ENCODE results near the gene RHO. TPM values are rescaled to one million over a fixed set of nuclear protein-coding genes. Genes with fewer than 3 reads are reported as not detected.
"Not testable (repeated sequence)": the region's sequence is repeated elsewhere in the genome, so short reads cannot be mapped to it uniquely, and the experiment has no call there.

Gene RHO
- total RNA-seq, 1 donor from 2014 or later: not detected

GRCh38 chr3:129491794-129492193, 36.6 kb upstream of the RHO start:
- Mint-ChIP-seq H3K4me1 (peaks cover 2% of the 10 kb centered on the region), H3K27me3 (no peaks in the 10 kb centered on the region), H3K4me3 (no peak overlapping the region), H3K36me3 (ENCODE audit: low read depth) (no peaks in the 10 kb centered on the region), H3K9me3 (no peaks in the 10 kb centered on the region), H3K27ac (no peak overlapping the region)
- intact Hi-C loops (cut with micrococcal nuclease): loop anchor here (5.0 to 10.0 kb wide), 2 partner anchors 113 to 506 kb away; partner anchors contain the start of gene PLXND1
- DNase-seq: no peak

GRCh38 chr3:129492691-129493090, 35.7 kb upstream of the RHO start:
- Mint-ChIP-seq H3K4me1 (peaks cover 2% of the 10 kb centered on the region), H3K27me3 (no peaks in the 10 kb centered on the region), H3K36me3 (ENCODE audit: low read depth) (no peaks in the 10 kb centered on the region), H3K4me3 (no peak overlapping the region), H3K9me3 (no peaks in the 10 kb centered on the region), H3K27ac (no peak overlapping the region)
- no peak for DNase-seq
- intact Hi-C loops (cut with micrococcal nuclease): loop anchor here (5.0 to 10.0 kb wide), 2 partner anchors 112 to 505 kb away; partner anchors contain the start of gene PLXND1

GRCh38 chr3:129493206-129493605, 35.2 kb upstream of the RHO start:
- H3K4me1 Mint-ChIP-seq: peaks cover 2% of the 10 kb centered on the region
- intact Hi-C loops (cut with micrococcal nuclease): loop anchor here (5.0 to 10.0 kb wide), 2 partner anchors 112 to 504 kb away; partner anchors contain the start of gene PLXND1
- H3K27ac Mint-ChIP-seq: no peak overlapping the region
- no peaks in the 10 kb centered on the region for H3K36me3 Mint-ChIP-seq (ENCODE audit: low read depth)
- H3K9me3 Mint-ChIP-seq: no peaks in the 10 kb centered on the region
- no peak overlapping the region for H3K4me3 Mint-ChIP-seq
- no peaks in the 10 kb centered on the region for H3K27me3 Mint-ChIP-seq
- DNase-seq: no peak

GRCh38 chr3:129494499-129494898, 33.9 kb upstream of the RHO start:
- H3K4me3 Mint-ChIP-seq; H3K27me3 Mint-ChIP-seq; H3K27ac Mint-ChIP-seq; H3K9me3 Mint-ChIP-seq; DNase-seq; H3K36me3 Mint-ChIP-seq (ENCODE audit: low read depth); H3K4me1 Mint-ChIP-seq: not testable (repeated sequence)
- intact Hi-C loops (cut with micrococcal nuclease): loop anchor here (5.0 to 10.0 kb wide), 2 partner anchors 110 to 503 kb away; partner anchors contain the start of gene PLXND1

- not testable (repeated sequence) for H3K4me1 Mint-ChIP-seq; H3K27me3 Mint-ChIP-seq; DNase-seq; H3K9me3 Mint-ChIP-seq; H3K27ac Mint-ChIP-seq; H3K4me3 Mint-ChIP-seq; H3K36me3 Mint-ChIP-seq (ENCODE audit: low read depth)
- intact Hi-C loops (cut with micrococcal nuclease): loop anchor here (10.0 kb wide), 1 partner anchor 110 kb away; the partner anchor contains the start of gene PLXND1
These were observed 33.3 kb upstream of the RHO start for GRCh38 chr3:129495006-129495639.

- not testable (repeated sequence) for H3K4me3 Mint-ChIP-seq; H3K27me3 Mint-ChIP-seq; H3K9me3 Mint-ChIP-seq; H3K4me1 Mint-ChIP-seq; H3K36me3 Mint-ChIP-seq (ENCODE audit: low read depth); DNase-seq; H3K27ac Mint-ChIP-seq
- intact Hi-C loops (cut with micrococcal nuclease): loop anchor here (10.0 kb wide), 1 partner anchor 107 kb away; the partner anchor contains the start of gene PLXND1
These were observed 30.6 kb upstream of the RHO start for GRCh38 chr3:129497876-129498275.

- not testable (repeated sequence) for H3K36me3 Mint-ChIP-seq (ENCODE audit: low read depth); H3K9me3 Mint-ChIP-seq; DNase-seq; H3K4me1 Mint-ChIP-seq; H3K27me3 Mint-ChIP-seq; H3K4me3 Mint-ChIP-seq; H3K27ac Mint-ChIP-seq
- intact Hi-C loops (cut with micrococcal nuclease): loop anchor here (10.0 kb wide), 1 partner anchor 106 kb away; the partner anchor contains the start of gene PLXND1
These were observed 29.6 kb upstream of the RHO start for GRCh38 chr3:129498603-129499488.

- DNase-seq; H3K4me3 Mint-ChIP-seq; H3K4me1 Mint-ChIP-seq; H3K9me3 Mint-ChIP-seq; H3K36me3 Mint-ChIP-seq (ENCODE audit: low read depth); H3K27ac Mint-ChIP-seq; H3K27me3 Mint-ChIP-seq: not testable (repeated sequence)
- intact Hi-C loops (cut with micrococcal nuclease): loop anchor here (10.0 kb wide), 1 partner anchor 105 kb away; the partner anchor contains the start of gene PLXND1
These were observed 28.7 kb upstream of the RHO start for GRCh38 chr3:129499604-129500333.

- Mint-ChIP-seq H3K4me1 (no peaks in the 10 kb centered on the region), H3K9me3 (no peaks in the 10 kb centered on the region), H3K27ac (no peak overlapping the region), H3K4me3 (no peak overlapping the region), H3K36me3 (ENCODE audit: low read depth) (peaks cover 5% of the 10 kb centered on the region), H3K27me3 (no peaks in the 10 kb centered on the region)
- DNase-seq: no peak
- intact Hi-C loops (cut with micrococcal nuclease): no loop called here
These were observed 28.1 kb upstream of the RHO start for GRCh38 chr3:129500334-129500658.

GRCh38 chr3:129501630-129502029, 26.8 kb upstream of the RHO start:
- H3K36me3 Mint-ChIP-seq (ENCODE audit: low read depth): peaks cover 5% of the 10 kb centered on the region
- H3K4me3 Mint-ChIP-seq: no peak overlapping the region
- H3K27me3 Mint-ChIP-seq: no peaks in the 10 kb centered on the region
- no peak for DNase-seq
- no peaks in the 10 kb centered on the region for H3K9me3 Mint-ChIP-seq
- H3K27ac Mint-ChIP-seq: no peak overlapping the region
- no peaks in the 10 kb centered on the region for H3K4me1 Mint-ChIP-seq
- intact Hi-C loops (cut with micrococcal nuclease): no loop called here

- H3K4me3 Mint-ChIP-seq: no peak overlapping the region
- H3K27ac Mint-ChIP-seq: no peak overlapping the region
- H3K36me3 Mint-ChIP-seq (ENCODE audit: low read depth): peaks cover 5% of the 10 kb centered on the region
- no peak for DNase-seq
- intact Hi-C loops (cut with micrococcal nuclease): no loop called here
- H3K27me3 Mint-ChIP-seq: no peaks in the 10 kb centered on the region
- H3K4me1 Mint-ChIP-seq: no peaks in the 10 kb centered on the region
- H3K9me3 Mint-ChIP-seq: no peaks in the 10 kb centered on the region
These were observed 25.6 kb upstream of the RHO start for GRCh38 chr3:129502641-129503408.

- Mint-ChIP-seq H3K4me3 (no peak overlapping the region), H3K27me3 (no peaks in the 10 kb centered on the region), H3K27ac (no peak overlapping the region), H3K4me1 (no peaks in the 10 kb centered on the region), H3K9me3 (no peaks in the 10 kb centered on the region), H3K36me3 (ENCODE audit: low read depth) (peaks cover 5% of the 10 kb centered on the region)
- intact Hi-C loops (cut with micrococcal nuclease): no loop called here
- no peak for DNase-seq
These were observed 24.8 kb upstream of the RHO start for GRCh38 chr3:129503471-129504291.

All from activated CD4-positive, alpha-beta T cell treated with anti-CD3 and anti-CD28 coated beads, Interleukin-2, amount 10 ng/mL, durations not matched to agents 24 days and 14 days (primary cell).